ENCODE data around the gene SEMA5B. TPM values are rescaled to one million over a fixed set of nuclear protein-coding genes. Genes with fewer than 3 reads are reported as not detected.

The SEMA5B gene
- total RNA-seq, 1 experiment from 2014 or later, result 0.04 TPM

- H2AFZ ChIP-seq (ENCODE audit: low read length), result no peak overlapping the region
- H3K79me2 ChIP-seq (ENCODE audit: low read length), result no peaks in the 10 kb centered on the region
- BruUV-seq (replicated peaks), result no TSS peak
- no peak overlapping the region for H3K4me3 ChIP-seq (ENCODE audit: low read length)
- H3K9ac ChIP-seq (ENCODE audit: low read length), result no peak overlapping the region
- H3K9me3 ChIP-seq (ENCODE audit: low read length), result no peaks in the 10 kb centered on the region
- no peaks in the 10 kb centered on the region for H3K9me2 ChIP-seq (replicated peaks; ENCODE audit: low read length)
- TF ChIP-seq EZH2 (IDR thresholded peaks at IDR 0.05; ENCODE audit: low read length, unreplicated experiment) (no peak), CTCF (conservative IDR thresholded peaks at IDR 0.05; ENCODE audit: low read depth, low read length) (no peak), EZH2phosphoT487 (IDR thresholded peaks at IDR 0.05; ENCODE audit: borderline replicate concordance, low read length) (no peak)
- ChIA-PET CTCF (no interaction called here), POLR2A (ENCODE audit: unreplicated experiment) (no interaction called here)
- H3K4me1 ChIP-seq (ENCODE audit: insufficient read depth, low read length), result no peaks in the 10 kb centered on the region
- intact Hi-C loops (cut with micrococcal nuclease), result no loop called here
- H3F3A ChIP-seq (ENCODE audit: low read length, unreplicated experiment), result no peaks in the 10 kb centered on the region
- no peak overlapping the region for H3K27ac ChIP-seq (ENCODE audit: low read length)
- DNase-seq (no peak), ATAC-seq (no peak)
- peaks cover 81% of the 10 kb centered on the region for H3K27me3 ChIP-seq (ENCODE audit: low read length)
- no peaks in the 10 kb centered on the region for H4K20me1 ChIP-seq (ENCODE audit: low read length)
- no peaks in the 10 kb centered on the region for H3K36me3 ChIP-seq (ENCODE audit: low read depth, low read length)
- H3K4me2 ChIP-seq (ENCODE audit: low read length), result no peak overlapping the region
Observed at GRCh38 chr3:122961146-122961545, 66.4 kb downstream of the SEMA5B start.

GRCh38 chr3:122960652-122961051, 66.9 kb downstream of the SEMA5B start:
- Histone ChIP-seq H3K9ac (ENCODE audit: low read length) (no peak overlapping the region), H3K4me3 (ENCODE audit: low read length) (no peak overlapping the region), H3K27ac (ENCODE audit: low read length) (no peak overlapping the region), H3K4me2 (ENCODE audit: low read length) (no peak overlapping the region), H4K20me1 (ENCODE audit: low read length) (no peaks in the 10 kb centered on the region), H3K9me3 (ENCODE audit: low read length) (no peaks in the 10 kb centered on the region), H3K79me2 (ENCODE audit: low read length) (no peaks in the 10 kb centered on the region), H3K9me2 (replicated peaks; ENCODE audit: low read length) (no peaks in the 10 kb centered on the region), H2AFZ (ENCODE audit: low read length) (no peak overlapping the region), H3K4me1 (ENCODE audit: insufficient read depth, low read length) (no peaks in the 10 kb centered on the region), H3K27me3 (ENCODE audit: low read length) (peaks cover 77% of the 10 kb centered on the region), H3F3A (ENCODE audit: low read length, unreplicated experiment) (no peaks in the 10 kb centered on the region), H3K36me3 (ENCODE audit: low read depth, low read length) (no peaks in the 10 kb centered on the region)
- no TSS peak for BruUV-seq (replicated peaks)
- CTCF ChIA-PET, result no interaction called here
- ATAC-seq, result no peak
- intact Hi-C loops (cut with micrococcal nuclease), result no loop called here
- DNase-seq, result no peak
- POLR2A ChIA-PET (ENCODE audit: unreplicated experiment), result no interaction called here
- TF ChIP-seq CTCF (conservative IDR thresholded peaks at IDR 0.05; ENCODE audit: low read depth, low read length) (no peak), EZH2phosphoT487 (IDR thresholded peaks at IDR 0.05; ENCODE audit: borderline replicate concordance, low read length) (no peak), EZH2 (IDR thresholded peaks at IDR 0.05; ENCODE audit: low read length, unreplicated experiment) (no peak)

- CTCF ChIA-PET, result no interaction called here
Observed at GRCh38 chr3:122959339-122959738, 68.2 kb downstream of the SEMA5B start.

More at GRCh38 chr3:122959339-122959738, 68.2 kb downstream of the SEMA5B start:
- Histone ChIP-seq H3K79me2 (ENCODE audit: low read length) (no peaks in the 10 kb centered on the region), H3K9me3 (ENCODE audit: low read length) (no peaks in the 10 kb centered on the region), H3K4me3 (ENCODE audit: low read length) (no peak overlapping the region), H3F3A (ENCODE audit: low read length, unreplicated experiment) (no peaks in the 10 kb centered on the region), H3K27me3 (ENCODE audit: low read length) (peaks cover 64% of the 10 kb centered on the region), H3K9ac (ENCODE audit: low read length) (no peak overlapping the region), H3K4me1 (ENCODE audit: insufficient read depth, low read length) (no peaks in the 10 kb centered on the region), H4K20me1 (ENCODE audit: low read length) (no peaks in the 10 kb centered on the region), H3K4me2 (ENCODE audit: low read length) (no peak overlapping the region), H3K36me3 (ENCODE audit: low read depth, low read length) (no peaks in the 10 kb centered on the region), H2AFZ (ENCODE audit: low read length) (no peak overlapping the region), H3K27ac (ENCODE audit: low read length) (no peak overlapping the region), H3K9me2 (replicated peaks; ENCODE audit: low read length) (no peaks in the 10 kb centered on the region)
- intact Hi-C loops (cut with micrococcal nuclease), result no loop called here
- no peak for DNase-seq
- POLR2A ChIA-PET (ENCODE audit: unreplicated experiment), result no interaction called here
- TF ChIP-seq EZH2 (IDR thresholded peaks at IDR 0.05; ENCODE audit: low read length, unreplicated experiment), result no peak
- no peak for TF ChIP-seq EZH2phosphoT487 (IDR thresholded peaks at IDR 0.05; ENCODE audit: borderline replicate concordance, low read length)
- TF ChIP-seq CTCF (conservative IDR thresholded peaks at IDR 0.05; ENCODE audit: low read depth, low read length), result no peak
- ATAC-seq, result no peak
- BruUV-seq (replicated peaks), result no TSS peak

Data from PC-3 (cell line).